H1 (cell line): ENCODE measurements around the gene FRS2.

ENCODE experiments used
- CEBPB ChIP-seq: IDR thresholded peaks from 2 replicates; pipeline ENCODE4 v1.6.1; 2012; ENCODE audit warnings: low read depth, low read length
- CHD1 ChIP-seq: IDR thresholded peaks from 2 replicates; pipeline ENCODE4 v1.6.1; 2012; ENCODE audit warnings: low read depth, low read length, improper control_type of control experiment
- CTCF ChIP-seq, 3 experiments: IDR thresholded peaks; 1 replicate in 2 of 3; 2 replicates in 1 of 3; pipeline versions ENCODE4 v1.5.1 to v1.6.1; 2011; ENCODE audit warnings: low read length in 3 of 3, mild to moderate bottlenecking in 3 of 3, inconsistent platforms in 2 of 3, low read depth in 1 of 3, moderate library complexity in 1 of 3; ENCODE audit not compliant: insufficient read depth in 1 of 3; ENCODE audit errors: control extremely low read depth in 1 of 3
- EP300 ChIP-seq, 2 experiments: IDR thresholded peaks; 1 replicate in 1 of 2; 2 replicates in 1 of 2; pipeline ENCODE4 v1.6.1; 2011 to 2012; ENCODE audit warnings: low read depth in 2 of 2, low read length in 2 of 2, mild to moderate bottlenecking in 2 of 2, borderline replicate concordance in 1 of 2, inconsistent platforms in 1 of 2, moderate library complexity in 1 of 2
- EZH2 ChIP-seq: fragments of 200-600 bp; sonication (generic); IDR thresholded peaks from 2 replicates; pipeline ENCODE4 v1.7.1; 2012; ENCODE audit warnings: low read depth, mild to moderate bottlenecking, moderate library complexity, low read length, inconsistent platforms; ENCODE audit not compliant: severe bottlenecking
- HDAC6 ChIP-seq: IDR thresholded peaks from one replicate; pipeline ENCODE4 v1.7.1; 2012; ENCODE audit warnings: low read depth, mild to moderate bottlenecking, inconsistent platforms, low read length, moderate library complexity
- JUN ChIP-seq: IDR thresholded peaks from 2 replicates; pipeline ENCODE4 v1.6.1; 2011; ENCODE audit warnings: low read depth, mild to moderate bottlenecking, improper control_type of control experiment, low read length
- KDM5A ChIP-seq: fragments of 200-600 bp; IDR thresholded peaks from 2 replicates; pipeline ENCODE4 v1.7.1; 2012; ENCODE audit warnings: mild to moderate bottlenecking, low read length, inconsistent platforms, mixed read lengths
- POLR2AphosphoS5 ChIP-seq: IDR thresholded peaks from 2 replicates; pipeline ENCODE4 v1.6.1; 2011; ENCODE audit warnings: low read depth, low read length
- RFX5 ChIP-seq: IDR thresholded peaks from 2 replicates; pipeline ENCODE4 v1.6.1; 2011; ENCODE audit warnings: low read depth, low read length, improper control_type of control experiment, borderline replicate concordance
- TAF1 ChIP-seq: IDR thresholded peaks from 2 replicates; pipeline ENCODE4 v1.6.1; 2011; ENCODE audit warnings: mild to moderate bottlenecking, low read depth, low read length
- YY1 ChIP-seq: IDR thresholded peaks from 2 replicates; pipeline ENCODE4 v1.6.1; 2011; ENCODE audit warnings: low read depth, mild to moderate bottlenecking, low read length
- ZNF274 ChIP-seq: IDR thresholded peaks from 2 replicates; pipeline ENCODE4 v1.7.0; 2012; ENCODE audit warnings: low read length, borderline replicate concordance; ENCODE audit errors: extremely low read depth
- TF ChIP-seq, protein P1 (sequence below): IDR thresholded peaks from 2 replicates; pipeline ENCODE4 v1.6.1; 2011; ENCODE audit warnings: low read length, improper control_type of control experiment

- TF ChIP-seq, protein P1, sequence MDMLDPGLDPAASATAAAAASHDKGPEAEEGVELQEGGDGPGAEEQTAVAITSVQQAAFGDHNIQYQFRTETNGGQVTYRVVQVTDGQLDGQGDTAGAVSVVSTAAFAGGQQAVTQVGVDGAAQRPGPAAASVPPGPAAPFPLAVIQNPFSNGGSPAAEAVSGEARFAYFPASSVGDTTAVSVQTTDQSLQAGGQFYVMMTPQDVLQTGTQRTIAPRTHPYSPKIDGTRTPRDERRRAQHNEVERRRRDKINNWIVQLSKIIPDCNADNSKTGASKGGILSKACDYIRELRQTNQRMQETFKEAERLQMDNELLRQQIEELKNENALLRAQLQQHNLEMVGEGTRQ: no peak
- TF ChIP-seq POLR2AphosphoS5 (no peak), EP300 (IDR thresholded peaks at IDR 0.05; ENCODE audit: borderline replicate concordance in 1 of 2, low read depth in 2 of 2, low read length in 2 of 2) (no peak), CTCF (IDR thresholded peaks at IDR 0.05; ENCODE audit: control extremely low read depth in 1 of 3, insufficient read depth in 1 of 3, low read depth in 1 of 3, low read length in 3 of 3) (no peak), CHD1 (no peak), TAF1 (no peak), HDAC6 (no peak), RFX5 (no peak), YY1 (no peak), EZH2 (no peak), CEBPB (no peak), JUN (no peak), KDM5A (no peak), ZNF274 (no peak)
Observed at GRCh38 chr12:69442894-69443293, 27.3 kb upstream of the FRS2 start.
